Mucosa of descending colon (tissue), 3 donors: Measurements from ENCODE around the gene SSC5D. TPM values are rescaled to one million over a fixed set of nuclear protein-coding genes. Genes with fewer than 3 reads are reported as not detected.

Experiments
- ATAC-seq: fragments of 200-7000 bp; cut with Tn5 transposase; one replicate; pipeline ENCODE4 v1.9.1; 2020; ENCODE audit warnings: mild to moderate bottlenecking, moderate library complexity
- DNase-seq, 3 donors: peaks; one replicate each; pipeline ENCODE4 v3.0.0-alpha.2; 2020
- H3K36me3 ChIP-seq: fragments of 200-600 bp; one replicate; pipeline ENCODE4 v1.8.0; 2021; ENCODE audit warnings: low read depth, mild to moderate bottlenecking
- H3K4me1 ChIP-seq: fragments of 200-600 bp; one replicate; pipeline ENCODE4 v1.8.0; 2021; ENCODE audit warnings: low read depth, mild to moderate bottlenecking
- H3K4me3 ChIP-seq: fragments of 200-600 bp; one replicate; pipeline ENCODE4 v1.8.0; 2021; ENCODE audit warnings: mild to moderate bottlenecking
- H3K9me3 ChIP-seq: fragments of 200-600 bp; one replicate; pipeline ENCODE4 v1.8.0; 2021; ENCODE audit warnings: mild to moderate bottlenecking
- intact Hi-C, 2 donors: fragments of 100-400 bp; cut with DNase I in 1 of 2; cut with micrococcal nuclease in 1 of 2; formaldehyde crosslinking; loops; one replicate each; pipeline versions ENCODE4 v1.11.0 to v1.11.1; 2022; cut with DNase I, micrococcal nuclease
- total RNA-seq, 3 donors: library from RNA; stranded (reverse); fragmentation: NEBNext Ultra II Directional in 2 of 3; extraction: Animal tissue kit (Norgen Biotek cat#: 25700) in 2 of 3; gene quantifications; one replicate each; pipeline versions ENCODE4 v1.2.1 to v1.2.4, GENCODE V29; 2021 to 2023
- TF ChIP-seq, protein P1 (sequence below): fragments of 200-600 bp; IDR thresholded peaks from one replicate; pipeline ENCODE4 v1.8.0; 2022; ENCODE audit warnings: antibody characterized with exemption, mild to moderate bottlenecking
- donor health status: DM: no; HTN: no; CAD: no; lungs with moderate emphysema.
- donor health status: DM: no; HTN: no; CAD: no.
- donor health status: DM: no; HTN: yes; CAD: no.

The SSC5D gene
- total RNA-seq, 3 donors from 2014 or later: 2.6 to 35.0 (median 4.0) TPM

DNA sequence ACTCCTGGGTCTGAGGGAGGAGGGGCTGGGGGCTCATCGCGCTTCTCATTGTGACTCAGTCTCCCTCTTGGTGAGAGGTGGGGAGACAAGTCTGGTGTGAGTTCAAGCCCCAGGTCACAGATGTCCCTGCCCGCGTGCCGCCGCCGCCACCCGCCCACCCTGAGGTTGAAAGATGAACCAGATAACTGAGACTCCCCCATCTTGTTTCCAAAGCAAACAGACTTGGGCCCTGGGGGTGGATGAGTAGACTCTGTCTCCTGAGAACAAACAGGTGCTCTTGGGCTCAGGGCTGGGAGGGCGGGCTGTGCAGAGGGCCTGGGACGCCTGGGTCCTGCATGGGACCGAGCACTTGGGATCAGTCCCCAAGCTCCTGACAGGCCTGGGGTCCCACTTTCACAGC lies 48.1 kb downstream of the SSC5D start:
- ATAC-seq: no peak
- TF ChIP-seq, protein P1, sequence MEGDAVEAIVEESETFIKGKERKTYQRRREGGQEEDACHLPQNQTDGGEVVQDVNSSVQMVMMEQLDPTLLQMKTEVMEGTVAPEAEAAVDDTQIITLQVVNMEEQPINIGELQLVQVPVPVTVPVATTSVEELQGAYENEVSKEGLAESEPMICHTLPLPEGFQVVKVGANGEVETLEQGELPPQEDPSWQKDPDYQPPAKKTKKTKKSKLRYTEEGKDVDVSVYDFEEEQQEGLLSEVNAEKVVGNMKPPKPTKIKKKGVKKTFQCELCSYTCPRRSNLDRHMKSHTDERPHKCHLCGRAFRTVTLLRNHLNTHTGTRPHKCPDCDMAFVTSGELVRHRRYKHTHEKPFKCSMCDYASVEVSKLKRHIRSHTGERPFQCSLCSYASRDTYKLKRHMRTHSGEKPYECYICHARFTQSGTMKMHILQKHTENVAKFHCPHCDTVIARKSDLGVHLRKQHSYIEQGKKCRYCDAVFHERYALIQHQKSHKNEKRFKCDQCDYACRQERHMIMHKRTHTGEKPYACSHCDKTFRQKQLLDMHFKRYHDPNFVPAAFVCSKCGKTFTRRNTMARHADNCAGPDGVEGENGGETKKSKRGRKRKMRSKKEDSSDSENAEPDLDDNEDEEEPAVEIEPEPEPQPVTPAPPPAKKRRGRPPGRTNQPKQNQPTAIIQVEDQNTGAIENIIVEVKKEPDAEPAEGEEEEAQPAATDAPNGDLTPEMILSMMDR: no peak

DNA sequence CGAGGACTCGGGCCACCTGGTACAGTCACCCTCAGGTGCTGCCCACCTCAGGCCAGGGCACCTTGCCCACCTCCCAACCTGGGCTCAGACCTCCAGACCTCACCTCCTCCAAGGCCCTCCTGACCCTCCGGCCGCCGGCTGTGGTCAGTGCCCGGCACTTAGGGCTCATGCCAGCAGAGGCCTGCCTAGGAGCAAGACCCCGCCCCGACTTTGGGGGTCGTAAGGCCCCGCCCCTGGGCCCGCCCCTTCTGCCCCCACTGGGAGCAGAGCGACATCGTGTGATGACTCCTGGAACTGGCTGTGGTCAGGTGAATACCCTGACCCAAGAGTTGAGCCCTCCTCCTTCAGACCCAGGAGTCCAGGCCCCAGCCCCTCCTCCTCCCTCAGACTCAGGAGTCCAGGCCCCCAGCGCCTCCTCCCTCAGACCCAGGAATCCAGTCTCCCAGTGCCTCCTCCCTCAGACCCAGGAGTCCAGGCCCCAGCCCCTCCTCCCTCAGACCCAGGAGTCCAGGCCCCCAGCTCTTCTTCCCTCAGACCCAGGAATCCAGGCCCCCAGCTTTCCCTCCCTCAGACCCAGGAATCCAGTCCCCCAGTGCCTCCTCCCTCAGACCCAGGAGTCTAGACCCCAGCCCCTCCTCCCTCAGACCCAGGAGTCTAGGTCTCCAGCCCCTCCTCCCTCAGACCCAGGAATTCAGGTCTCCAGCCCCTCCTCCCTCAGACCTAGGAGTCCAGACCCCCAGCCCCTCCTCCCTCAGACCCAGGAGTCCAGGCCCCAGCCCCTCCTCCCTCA lies 48.9 kb downstream of the SSC5D start, which contains the start of gene SBK2:
SBK2 (minus strand) TSS at position 183 of the 790 bp plus-strand sequence. CDS start 839 bp downstream, outside the sequence.
- Histone ChIP-seq H3K9me3 (no peaks in the 10 kb centered on the region), H3K4me3 (no peak within 1 kb of the TSS), H3K36me3 (no peaks in the 10 kb centered on the region), H3K4me1 (no peaks in the 10 kb centered on the region)
- no peak for DNase-seq
- TF ChIP-seq, protein P1: no peak
- intact Hi-C loops: no loop called here
- no peak for ATAC-seq

More for the DNA sequence above, 48.1 kb downstream of the SSC5D start:
- Histone ChIP-seq H3K4me1 (no peaks in the 10 kb centered on the region), H3K4me3 (no peak overlapping the region), H3K36me3 (no peaks in the 10 kb centered on the region), H3K9me3 (no peaks in the 10 kb centered on the region)
- no peak for DNase-seq
- intact Hi-C loops: no loop called here

DNA sequence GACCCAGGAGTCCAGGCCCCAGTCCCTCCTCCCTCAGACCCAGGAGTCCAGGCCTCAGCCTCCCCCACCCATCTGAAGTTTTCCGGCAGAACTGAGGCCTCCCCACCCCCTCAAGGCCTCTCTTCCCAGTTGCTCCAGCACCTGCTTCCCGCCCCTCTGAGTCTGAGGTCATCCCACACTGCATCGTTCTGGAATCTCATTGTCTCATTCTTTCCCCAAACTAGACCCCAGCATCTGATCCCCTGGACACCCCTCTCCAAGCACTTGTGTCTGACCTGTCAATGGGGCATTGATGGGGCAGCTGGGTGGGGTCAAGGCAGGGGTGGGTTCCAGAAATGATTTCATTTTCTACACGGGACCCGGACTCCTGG lies 49.5 kb downstream of the SSC5D start:
- Histone ChIP-seq H3K36me3 (no peaks in the 10 kb centered on the region), H3K4me3 (no peak overlapping the region), H3K9me3 (no peaks in the 10 kb centered on the region), H3K4me1 (no peaks in the 10 kb centered on the region)
- intact Hi-C loops: no loop called here
- ATAC-seq (no peak), DNase-seq (no peak)
- TF ChIP-seq, protein P1: no peak

DNA sequence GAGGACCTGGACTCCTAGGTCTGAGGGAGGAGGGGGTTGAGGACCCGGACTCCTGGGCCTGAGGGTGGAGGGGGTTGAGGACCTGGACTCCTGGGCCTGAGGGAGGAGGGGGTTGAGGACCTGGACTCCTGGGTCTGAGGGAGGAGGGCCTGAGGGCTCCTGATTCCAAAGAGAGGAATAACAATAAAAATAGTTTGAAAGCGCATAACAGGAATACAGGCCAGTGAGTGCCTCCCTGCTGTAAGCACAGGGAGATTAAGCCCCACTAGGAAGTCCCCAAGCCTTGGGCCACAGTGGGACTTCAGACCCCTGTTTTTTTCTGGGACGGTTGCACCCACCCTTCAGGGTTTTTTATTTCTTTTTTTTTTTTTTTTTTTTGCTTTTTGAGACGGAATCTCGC lies 49.9 kb downstream of the SSC5D start:
- DNase-seq: no peak
- intact Hi-C loops: no loop called here
- ATAC-seq: no peak
- no peaks in the 10 kb centered on the region for H3K36me3 ChIP-seq
- H3K9me3 ChIP-seq: no peaks in the 10 kb centered on the region
- no peaks in the 10 kb centered on the region for H3K4me1 ChIP-seq
- TF ChIP-seq, protein P1: no peak
- no peak overlapping the region for H3K4me3 ChIP-seq

DNA sequence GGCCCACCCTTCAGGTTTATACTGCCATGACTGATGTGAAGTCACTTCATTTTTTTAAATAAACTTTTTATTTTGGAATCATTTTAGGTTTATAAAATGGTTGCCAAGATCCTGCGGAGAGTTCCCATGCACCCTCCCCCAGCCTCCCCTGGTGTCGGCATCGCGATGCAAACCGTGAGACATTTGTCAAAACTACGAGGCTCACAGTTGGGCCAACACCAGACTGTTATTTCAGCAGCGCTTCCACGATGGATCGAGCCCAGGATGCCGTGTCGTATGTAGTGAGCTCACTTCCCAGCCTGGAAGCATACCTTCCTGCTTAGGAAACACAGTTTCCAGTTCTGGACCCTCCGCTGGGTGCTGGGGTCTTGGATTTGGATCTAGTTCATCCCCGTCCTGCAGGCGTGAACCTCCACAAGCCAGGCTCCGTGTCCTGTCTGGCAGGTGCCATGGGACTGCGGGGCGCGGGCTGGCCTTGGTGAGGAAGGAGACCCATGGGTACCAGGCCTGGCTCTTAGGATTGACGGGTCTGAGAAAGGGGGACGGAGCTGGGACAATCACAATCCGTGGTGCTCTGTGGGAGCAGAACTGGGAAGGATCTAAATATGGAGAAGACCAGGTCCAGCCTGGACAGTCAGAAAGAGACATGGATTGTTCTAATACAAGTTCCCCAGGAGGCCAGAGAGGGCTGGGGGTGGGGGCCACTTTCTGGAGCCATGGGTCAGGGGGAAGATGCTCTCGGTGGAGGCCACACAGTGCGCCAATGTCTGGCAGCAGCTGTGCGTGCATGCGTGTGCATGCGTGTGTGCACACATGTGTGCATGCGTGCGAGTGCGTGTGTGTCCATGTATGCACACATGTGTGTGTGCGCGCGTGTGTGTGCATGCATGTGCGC lies 51.1 kb downstream of the SSC5D start:
- Histone ChIP-seq H3K4me3 (no peak overlapping the region), H3K36me3 (no peaks in the 10 kb centered on the region), H3K9me3 (no peaks in the 10 kb centered on the region), H3K4me1 (no peaks in the 10 kb centered on the region)
- TF ChIP-seq, protein P1: no peak
- intact Hi-C loops: no loop called here
- ATAC-seq: no peak
- DNase-seq: no peak
